Measurements from ENCODE around the gene TLR1. TPM values are rescaled to one million over a fixed set of nuclear protein-coding genes. Genes with fewer than 3 reads are reported as not detected.

TLR1 gene
- total and polyA plus RNA-seq, 8 donors, result 2.5 to 59.8 (median 4.8) TPM

DNA sequence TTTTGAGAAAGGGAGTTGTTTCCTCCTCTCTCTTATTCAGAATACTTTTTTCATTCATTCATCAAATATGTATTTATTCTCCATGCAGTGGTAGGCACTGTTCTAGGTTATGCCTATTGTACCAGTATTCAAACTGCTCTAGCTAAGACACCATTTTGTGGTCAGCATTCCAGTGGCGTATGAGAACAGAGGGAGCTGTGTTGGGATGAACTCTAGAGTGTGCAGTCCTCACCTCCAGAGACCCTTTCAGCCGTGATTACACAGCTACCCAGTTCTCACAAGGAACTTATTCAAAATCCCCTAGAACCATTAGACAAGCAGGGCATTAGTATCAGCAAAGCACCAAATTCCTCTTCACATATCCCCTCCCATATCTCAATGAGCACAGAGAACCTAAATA, 4.2 kb downstream of the TLR1 start:
- no peaks in the 10 kb centered on the region for H3K27me3 ChIP-seq
- no peak for DNase-seq
- TF ChIP-seq, protein P1, sequence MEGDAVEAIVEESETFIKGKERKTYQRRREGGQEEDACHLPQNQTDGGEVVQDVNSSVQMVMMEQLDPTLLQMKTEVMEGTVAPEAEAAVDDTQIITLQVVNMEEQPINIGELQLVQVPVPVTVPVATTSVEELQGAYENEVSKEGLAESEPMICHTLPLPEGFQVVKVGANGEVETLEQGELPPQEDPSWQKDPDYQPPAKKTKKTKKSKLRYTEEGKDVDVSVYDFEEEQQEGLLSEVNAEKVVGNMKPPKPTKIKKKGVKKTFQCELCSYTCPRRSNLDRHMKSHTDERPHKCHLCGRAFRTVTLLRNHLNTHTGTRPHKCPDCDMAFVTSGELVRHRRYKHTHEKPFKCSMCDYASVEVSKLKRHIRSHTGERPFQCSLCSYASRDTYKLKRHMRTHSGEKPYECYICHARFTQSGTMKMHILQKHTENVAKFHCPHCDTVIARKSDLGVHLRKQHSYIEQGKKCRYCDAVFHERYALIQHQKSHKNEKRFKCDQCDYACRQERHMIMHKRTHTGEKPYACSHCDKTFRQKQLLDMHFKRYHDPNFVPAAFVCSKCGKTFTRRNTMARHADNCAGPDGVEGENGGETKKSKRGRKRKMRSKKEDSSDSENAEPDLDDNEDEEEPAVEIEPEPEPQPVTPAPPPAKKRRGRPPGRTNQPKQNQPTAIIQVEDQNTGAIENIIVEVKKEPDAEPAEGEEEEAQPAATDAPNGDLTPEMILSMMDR (IDR thresholded peaks at IDR 0.05), result no peak
- peak overlapping the region in 1 of 2 donors; percentile 96 for H3K27ac ChIP-seq
- H3K36me3 ChIP-seq, result peaks cover 0 to 59% of the 10 kb centered on the region in 2 donors
- intact Hi-C loops (cut with DNase I), result no loop called here
- peaks cover 0 to 40% of the 10 kb centered on the region in 2 donors for H3K4me1 ChIP-seq
- peak overlapping the region in 1 of 2 donors; percentile 49 for H3K4me3 ChIP-seq
- no peaks in the 10 kb centered on the region for H3K9me3 ChIP-seq
- ATAC-seq, result no peak

DNA sequence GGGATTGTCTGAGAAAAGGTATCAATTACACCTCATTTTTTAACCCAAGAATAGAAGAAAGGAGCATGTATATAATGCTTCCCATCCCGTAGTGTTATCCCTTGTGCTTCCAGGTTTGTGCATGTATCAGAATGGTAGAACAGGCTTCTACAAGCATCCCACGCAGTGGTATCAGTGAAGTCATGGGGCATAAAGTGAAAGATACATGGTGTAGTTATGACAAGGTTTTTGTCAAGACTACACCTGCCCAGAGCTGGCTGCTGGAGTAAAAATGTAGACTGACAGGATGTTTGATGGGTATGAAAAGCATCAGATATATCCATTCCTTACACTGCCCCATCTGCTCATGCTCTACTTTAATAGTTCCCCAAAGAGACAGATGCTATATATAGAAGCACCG, 9.5 kb downstream of the TLR1 start:
- no peak overlapping the region for H3K27ac ChIP-seq
- intact Hi-C loops (cut with DNase I), result no loop called here

DNA sequence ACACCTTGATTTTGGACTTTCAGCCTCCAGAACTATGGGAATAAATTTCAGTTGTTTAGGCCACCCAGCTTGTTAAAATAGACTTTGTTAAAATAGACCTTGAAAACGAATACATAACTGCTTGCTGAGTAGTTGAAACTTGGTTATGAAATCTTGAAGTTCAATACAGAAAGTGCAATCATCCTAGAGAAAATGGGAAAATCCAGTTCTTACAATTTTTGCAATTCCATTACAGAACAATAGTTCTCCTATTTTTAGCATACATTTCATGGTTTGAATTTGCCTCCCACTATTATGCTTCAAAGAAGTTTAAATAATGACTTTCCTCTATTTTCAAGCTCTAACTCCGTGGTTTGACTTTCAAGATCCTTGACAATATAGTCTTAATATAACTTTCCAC, 10.5 kb downstream of the TLR1 start:
- ATAC-seq (no peak), DNase-seq (no peak)
- no peaks in the 10 kb centered on the region for H3K27me3 ChIP-seq
- peaks cover 0 to 34% of the 10 kb centered on the region in 2 donors for H3K36me3 ChIP-seq
- TF ChIP-seq, protein P1 (IDR thresholded peaks at IDR 0.05), result no peak
- intact Hi-C loops (cut with DNase I), result no loop called here
- H3K4me1 ChIP-seq, result peaks cover 0 to 11% of the 10 kb centered on the region in 2 donors
- peak overlapping the region in 1 of 2 donors; percentile 9 for H3K27ac ChIP-seq
- H3K9me3 ChIP-seq, result no peaks in the 10 kb centered on the region
- H3K4me3 ChIP-seq, result no peak overlapping the region

More for the DNA sequence above, 9.5 kb downstream of the TLR1 start:
- ATAC-seq (no peak), DNase-seq (no peak)
- TF ChIP-seq, protein P1 (IDR thresholded peaks at IDR 0.05), result no peak
- no peak overlapping the region for H3K4me3 ChIP-seq
- H3K4me1 ChIP-seq, result peaks cover 0 to 20% of the 10 kb centered on the region in 2 donors
- peaks cover 0 to 44% of the 10 kb centered on the region in 2 donors for H3K36me3 ChIP-seq
- no peaks in the 10 kb centered on the region for H3K9me3 ChIP-seq
- no peaks in the 10 kb centered on the region for H3K27me3 ChIP-seq

DNA sequence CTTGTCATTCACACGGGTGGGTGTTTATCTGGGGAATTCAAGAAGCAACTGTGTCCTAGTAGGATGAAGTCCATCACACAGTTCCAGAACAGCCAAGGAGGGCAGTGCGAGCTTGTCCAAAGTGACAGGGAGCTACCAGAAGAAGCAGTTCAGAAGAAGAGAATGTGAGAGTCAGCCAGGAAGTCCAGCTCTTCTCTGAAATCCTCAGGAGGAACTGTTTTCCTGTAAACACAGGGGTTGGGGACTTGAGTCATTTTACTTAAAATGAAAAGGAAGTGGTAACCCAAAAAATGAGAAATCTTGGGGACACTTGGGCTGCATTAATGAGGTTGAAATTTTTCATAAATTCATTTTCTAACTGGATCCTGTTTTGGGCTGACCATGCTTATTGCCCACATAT, 13.6 kb downstream of the TLR1 start:
- Histone ChIP-seq H3K27ac (peak overlapping the region in 1 of 2 donors; percentile 85), H3K4me3 (no peak overlapping the region), H3K36me3 (peaks cover 0 to 7% of the 10 kb centered on the region in 2 donors), H3K4me1 (peaks cover 0 to 35% of the 10 kb centered on the region in 2 donors), H3K9me3 (no peaks in the 10 kb centered on the region), H3K27me3 (no peaks in the 10 kb centered on the region)
- DNase-seq, result no peak
- peak; percentile 27 for ATAC-seq
- TF ChIP-seq, protein P1 (IDR thresholded peaks at IDR 0.05), result no peak
- intact Hi-C loops (cut with DNase I), result no loop called here

DNA sequence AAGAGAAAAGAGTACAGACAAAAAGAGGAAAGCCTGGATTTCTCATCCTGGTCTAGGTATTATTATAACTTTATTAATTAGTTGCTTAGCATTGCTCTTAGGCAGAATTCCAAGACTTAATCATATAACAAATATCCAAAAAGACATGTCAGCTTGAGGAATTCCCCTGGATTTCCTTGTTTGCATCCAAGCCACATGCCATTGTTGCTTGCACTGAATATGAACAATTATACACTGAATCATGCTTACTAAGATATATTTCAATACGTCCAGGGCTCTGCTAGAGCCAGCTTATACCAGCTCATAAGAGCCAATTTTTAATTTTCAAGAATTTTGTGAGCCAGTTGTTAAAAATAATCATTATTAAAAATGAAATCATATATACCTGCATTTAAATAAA, 16.3 kb downstream of the TLR1 start:
- no peak for DNase-seq
- peak; percentile 22 for ATAC-seq
- no peaks in the 10 kb centered on the region for H3K9me3 ChIP-seq
- no peaks in the 10 kb centered on the region for H3K27me3 ChIP-seq
- H3K4me1 ChIP-seq, result peaks cover 0 to 48% of the 10 kb centered on the region in 2 donors
- H3K36me3 ChIP-seq, result no peaks in the 10 kb centered on the region
- H3K4me3 ChIP-seq, result no peak overlapping the region
- H3K27ac ChIP-seq, result no peak overlapping the region
- intact Hi-C loops (cut with DNase I), result no loop called here
- TF ChIP-seq, protein P1 (IDR thresholded peaks at IDR 0.05), result no peak

Data from left lung (tissue), 10 donors.